HG02759 (cell line): ENCODE results near the gene SELL.
"Not testable (repeated sequence)": the region's sequence is repeated elsewhere in the genome, so short reads cannot be mapped to it uniquely, and the experiment has no call there.

Experiments
- ATAC-seq: cut with Tn5 transposase; IDR thresholded peaks from one replicate; pipeline ENCODE4 v1.9.1; 2021; ENCODE audit warnings: mild to moderate bottlenecking, moderate library complexity; ENCODE audit not compliant: unreplicated experiment

The SELL gene

GRCh38 chr1:169711469-169712308 lies at the start of gene SELL:
TSS of gene SELL (minus strand) at chr1:169711620. CDS start at chr1:169711498, 122 bp downstream.
- ATAC-seq = peak; percentile 79

DNA sequence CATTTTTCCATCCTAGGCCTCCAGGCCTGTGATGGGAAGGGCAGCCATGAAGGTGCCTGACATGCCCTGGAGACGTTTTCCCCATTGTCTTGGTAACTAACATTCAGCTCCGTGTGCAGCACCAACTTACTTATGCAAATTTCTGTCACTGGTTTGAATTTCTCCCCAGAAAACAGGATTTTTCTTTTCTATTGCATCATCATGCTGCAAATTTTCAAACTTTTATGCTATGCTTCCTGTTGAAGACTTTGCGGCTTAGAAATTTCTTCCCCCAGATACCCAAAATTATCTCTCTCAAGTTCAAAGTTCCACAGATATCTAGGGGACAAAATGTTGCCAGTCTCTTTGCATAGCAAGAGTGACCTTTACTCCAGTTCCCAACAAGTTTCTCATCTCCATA lies 47.6 kb upstream of the SELL start:
- no peak for ATAC-seq

DNA sequence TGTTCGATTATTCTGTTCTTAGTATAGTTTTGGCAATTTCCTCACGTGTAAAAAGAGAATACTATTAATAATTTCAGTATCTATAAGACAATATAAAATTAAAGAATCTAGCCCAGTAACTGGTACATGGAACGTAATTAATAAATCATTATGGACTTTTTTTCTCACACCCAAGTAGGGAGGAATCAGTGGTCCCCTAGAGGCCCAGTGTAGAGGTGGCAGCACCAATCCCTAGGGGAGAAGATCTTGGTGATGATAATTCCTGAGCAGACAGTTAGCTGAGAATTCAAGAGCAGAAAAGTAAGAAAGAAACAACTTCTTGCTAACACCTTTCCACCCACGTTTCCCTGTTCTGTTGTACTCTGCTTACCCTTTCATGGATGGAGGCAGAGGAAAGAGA lies 42.1 kb upstream of the SELL start:
- no peak for ATAC-seq

- ATAC-seq = no peak
Observed at GRCh38 chr1:169750041-169750440, 38.6 kb upstream of the SELL start.

GRCh38 chr1:169746550-169746949 lies 35.1 kb upstream of the SELL start:
- no peak for ATAC-seq

DNA sequence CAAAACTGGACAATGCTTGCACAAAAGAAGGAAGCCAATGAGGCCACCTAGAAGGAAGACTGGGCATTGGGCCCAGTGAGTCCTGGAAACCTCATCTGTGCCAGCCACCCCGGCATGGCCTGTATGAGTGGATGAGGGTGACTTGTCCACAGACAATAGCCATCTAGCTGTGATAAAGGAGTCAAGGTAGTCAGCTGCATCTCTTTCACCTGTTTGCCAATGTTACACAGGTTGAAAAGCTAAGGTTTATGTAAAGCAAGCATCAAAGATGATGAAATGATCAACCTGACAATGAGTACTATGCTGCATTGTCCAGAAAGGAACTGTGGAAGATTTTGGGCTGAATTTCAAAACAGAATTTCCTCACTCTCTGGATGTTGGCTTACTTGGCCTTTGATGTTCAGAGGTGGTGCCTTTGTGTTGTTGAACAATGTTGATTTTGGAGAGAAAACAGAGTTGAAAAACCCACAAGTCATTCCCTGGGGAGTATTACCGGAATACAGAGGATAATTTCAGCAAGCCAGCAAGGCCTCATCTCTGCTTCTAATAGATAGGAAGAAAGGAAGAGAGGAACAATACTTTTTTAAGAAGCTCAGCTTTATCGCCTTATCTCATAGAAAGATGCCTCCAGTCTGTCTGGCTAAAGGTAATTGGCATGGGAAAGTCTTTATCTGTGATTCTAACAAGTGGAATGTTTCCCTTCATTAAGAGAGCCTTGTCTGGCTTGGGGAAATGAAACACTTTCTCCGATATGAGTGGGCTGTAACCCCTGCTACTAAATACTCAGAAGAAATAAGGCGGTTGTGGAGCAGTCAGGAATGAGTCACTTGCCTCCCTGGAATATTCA lies 33.8 kb upstream of the SELL start:
- ATAC-seq = no peak

DNA sequence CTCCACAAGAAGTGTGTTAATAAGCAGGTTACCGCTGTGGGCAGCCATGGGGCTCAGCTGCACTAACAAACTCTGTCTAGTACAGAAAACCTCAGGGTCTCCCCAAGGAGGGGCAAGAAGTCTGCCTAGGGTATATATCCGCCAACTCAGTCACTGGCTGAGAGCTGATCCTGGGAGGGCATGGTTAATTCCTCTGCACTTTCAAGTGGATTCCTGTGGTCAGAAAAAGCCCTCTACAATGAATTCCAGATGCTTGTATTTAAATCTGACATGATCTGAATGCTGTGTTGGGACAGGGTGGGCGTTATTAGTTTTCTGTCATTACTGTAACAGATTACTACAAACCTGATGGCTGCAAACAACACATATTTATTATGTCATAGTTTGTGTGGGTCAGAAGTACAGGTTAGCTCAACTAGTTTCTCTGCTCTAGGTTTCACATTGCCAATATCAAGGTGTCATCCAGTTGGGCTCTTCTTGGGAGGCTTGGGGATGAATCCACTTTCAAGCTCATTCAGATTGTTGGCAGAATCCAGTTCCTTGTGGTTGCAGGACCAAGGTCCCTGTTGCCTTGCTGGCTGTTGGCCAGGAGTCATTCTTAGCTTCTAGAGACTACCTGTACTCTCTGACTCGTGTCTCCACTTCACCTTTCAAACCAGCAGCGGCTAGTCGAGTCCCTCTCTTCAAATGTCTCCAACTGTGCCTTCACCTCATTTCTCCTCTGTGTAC lies 30.4 kb upstream of the SELL start:
- no peak for ATAC-seq

DNA sequence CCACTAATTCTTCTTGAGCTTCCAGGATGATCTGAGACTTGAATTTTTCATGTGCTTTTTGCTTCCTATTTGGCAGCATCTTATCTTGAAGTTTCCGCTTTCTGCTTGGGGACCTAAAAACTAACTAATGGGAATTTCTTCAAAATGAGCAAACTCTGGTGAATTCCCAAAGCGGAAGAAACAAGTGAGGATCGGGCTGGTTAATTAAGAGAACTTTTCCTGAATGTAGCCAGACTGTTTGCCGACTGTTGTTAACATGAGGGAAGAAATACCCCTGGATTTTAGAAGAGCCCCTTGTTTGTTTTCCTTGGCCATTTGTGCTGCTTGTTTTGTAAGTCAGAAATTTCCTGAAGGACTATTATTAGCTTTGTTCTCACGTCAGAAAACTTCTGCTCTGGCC lies 28.6 kb upstream of the SELL start:
- ATAC-seq = no peak

DNA sequence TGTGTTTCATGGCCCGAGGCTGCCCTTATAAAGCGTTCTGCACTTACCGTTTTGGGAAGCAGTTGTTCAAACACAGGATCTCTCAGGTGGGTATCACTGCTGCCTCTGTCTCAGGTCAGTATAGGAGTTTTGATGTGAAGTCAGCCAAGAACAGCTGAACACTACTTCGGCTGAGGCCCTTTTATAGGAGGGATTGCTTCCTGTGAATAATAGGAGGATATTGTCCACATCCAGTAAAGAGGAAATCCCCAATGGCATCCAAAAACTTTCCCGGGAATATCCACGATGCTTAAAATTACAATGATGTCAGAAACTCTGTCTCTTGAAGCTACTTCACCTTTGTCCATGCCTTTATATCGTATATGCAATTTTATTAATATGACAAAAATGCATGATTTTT lies 22.5 kb upstream of the SELL start, which contains the start of gene SELE:
SELE (minus strand) TSS at position 156 of the 400 bp plus-strand sequence. CDS start 467 bp downstream, outside the sequence.
- no peak for ATAC-seq

DNA sequence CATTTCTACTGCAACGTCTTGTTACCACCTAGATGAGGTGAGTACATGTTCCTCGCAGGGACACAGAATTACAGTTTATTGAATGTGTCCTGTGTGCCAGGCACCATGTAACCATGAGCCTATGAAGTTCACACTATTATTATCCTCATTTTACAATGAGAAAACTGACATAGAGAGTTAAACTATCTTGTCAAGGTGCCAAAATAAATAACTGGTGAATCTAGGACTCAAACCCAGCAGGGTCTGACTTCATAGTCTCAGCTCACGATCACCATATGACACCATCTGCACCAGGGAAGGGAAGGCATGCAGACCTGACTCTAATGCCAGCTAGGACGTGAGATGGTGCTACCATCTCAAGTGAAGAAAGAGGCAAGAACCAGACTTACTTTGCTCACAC lies 20.0 kb upstream of the SELL start:
- ATAC-seq = no peak

GRCh38 chr1:169729991-169730390 lies 18.6 kb upstream of the SELL start:
- ATAC-seq = no peak

- no peak for ATAC-seq
Observed at GRCh38 chr1:169727307-169727706, 15.9 kb upstream of the SELL start.

GRCh38 chr1:169726851-169727250 lies 15.4 kb upstream of the SELL start:
- no peak for ATAC-seq

DNA sequence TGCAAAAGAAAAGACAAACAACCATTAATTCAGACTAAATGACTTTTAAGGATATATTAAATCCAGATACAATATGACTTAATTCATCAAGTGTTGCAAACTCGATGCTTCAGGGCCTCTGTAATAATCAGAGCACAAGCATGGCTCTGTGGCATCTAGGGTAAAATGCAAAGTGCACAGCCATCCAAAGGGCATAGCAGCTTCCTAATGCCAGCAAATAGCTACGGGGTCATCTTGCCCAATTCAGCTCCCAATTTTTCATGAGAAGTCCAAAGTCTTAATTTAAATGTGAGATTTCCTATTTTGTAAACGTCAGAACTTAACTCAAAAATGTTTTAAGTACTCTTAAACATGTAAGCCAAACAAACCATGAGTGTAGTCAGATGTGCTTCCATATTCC lies 14.5 kb upstream of the SELL start:
- no peak for ATAC-seq

- no peak for ATAC-seq
Observed at GRCh38 chr1:169724168-169724567, 12.7 kb upstream of the SELL start.

- no peak for ATAC-seq
Observed at GRCh38 chr1:169723763-169724162, 12.3 kb upstream of the SELL start.

GRCh38 chr1:169722779-169723178 lies 11.4 kb upstream of the SELL start:
- ATAC-seq = no peak

DNA sequence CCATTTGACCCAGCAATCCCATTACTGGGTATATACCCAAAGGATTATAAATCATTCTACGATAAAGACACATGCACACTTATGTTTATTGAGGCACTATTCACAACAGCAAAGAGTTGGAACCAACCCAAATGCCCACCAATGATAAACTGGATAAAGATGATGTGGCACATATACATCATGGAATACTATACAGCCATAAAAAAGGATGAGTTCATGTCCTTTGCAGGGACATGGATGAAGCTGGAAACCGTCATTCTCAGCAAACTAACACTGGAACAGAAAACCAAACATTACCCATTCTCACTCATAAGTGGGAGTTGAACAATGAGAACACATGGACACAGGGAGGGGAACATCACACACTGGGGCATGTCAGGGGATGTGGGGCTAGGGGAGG lies 3.7 kb upstream of the SELL start:
- not testable (repeated sequence) for ATAC-seq

- not testable (repeated sequence) for ATAC-seq
Observed at GRCh38 chr1:169713090-169713489, 1.7 kb upstream of the SELL start.

GRCh38 chr1:169712309-169712631 lies 850 bp upstream of the SELL start:
- ATAC-seq = no peak

GRCh38 chr1:169708647-169709046 lies 2.8 kb downstream of the SELL start:
- ATAC-seq = no peak
